K562 (cell line): Measurements from ENCODE around the gene VSIG4. TPM values are rescaled to one million over a fixed set of nuclear protein-coding genes. Genes with fewer than 3 reads are reported as not detected.

Experiments
- ELK3 ChIP-seq: fragments of 450-650 bp; formaldehyde crosslinking; IDR thresholded peaks from 2 replicates; pipeline ENCODE4 v1.4.0; 2020; ENCODE audit warnings: mild to moderate bottlenecking
- NCOR1 ChIP-seq: fragments of 450-650 bp; IDR thresholded peaks from 2 replicates; pipeline ENCODE4 v1.6.1; 2016; ENCODE audit warnings: mild to moderate bottlenecking, moderate library complexity
- POLR2G ChIP-seq: fragments of 200-400 bp; formaldehyde crosslinking; IDR thresholded peaks from 2 replicates; pipeline ENCODE4 v1.6.1; 2017; ENCODE audit warnings: low read depth, mild to moderate bottlenecking, antibody characterized with exemption, low read length, moderate library complexity
- REST ChIP-seq, 2 experiments: fragments of 450-650 bp; formaldehyde crosslinking in 1 of 2; IDR thresholded peaks; 2 replicates each; pipeline versions ENCODE4 v1.4.0 to v1.6.1; 2014 to 2020; ENCODE audit warnings: mild to moderate bottlenecking in 2 of 2, borderline replicate concordance in 1 of 2, low read depth in 1 of 2
- SLC30A9 ChIP-seq: fragments of 250-450 bp; sonication (Bioruptor Pico); IDR thresholded peaks from 2 replicates; pipeline ENCODE4 v1.8.0; 2022; ENCODE audit warnings: mild to moderate bottlenecking, moderate library complexity
- TAF1 ChIP-seq: IDR thresholded peaks from 2 replicates; pipeline ENCODE4 v1.6.1; 2011; ENCODE audit warnings: mild to moderate bottlenecking, low read length, moderate library complexity; ENCODE audit not compliant: insufficient read depth, control insufficient read depth, severe bottlenecking; ENCODE audit errors: extremely low read depth
- ZBED1 ChIP-seq: IDR thresholded peaks from 2 replicates; pipeline ENCODE4 v1.6.1; 2014
- polyA plus RNA-seq, 8 experiments: library from polyadenylated mRNA; depleted of rRNA in 4 of 8; stranded (reverse) in 5 of 8; unstranded in 3 of 8; fragments of >200 nt; fragmentation: Nextera tagmentation in 2 of 8; fragmentation: Illumina TruSeq in 1 of 8; extraction: Ambion mirVana in 2 of 8; extraction: Trizol in 1 of 8; gene quantifications; 2 replicates each; pipeline versions ENCODE4 v1.2.1 to v1.2.3, GENCODE V29; 2011 to 2014; ENCODE audit warnings: inconsistent platforms in 1 of 8, missing spikeins in 1 of 8
- total RNA-seq, 7 experiments: library from RNA; depleted of rRNA in 6 of 7; stranded (reverse); fragments of >200 nt in 6 of 7; fragmentation: Illumina TruSeq in 2 of 7; extraction: Trizol in 2 of 7; gene quantifications; 2 replicates each; pipeline versions ENCODE4 v1.2.1 to v1.2.3, GENCODE V29; 2011 to 2021; ENCODE audit warnings: low replicate concordance in 1 of 7
- TF ChIP-seq, protein P1 (sequence below): sonication (generic); formaldehyde crosslinking; IDR thresholded peaks from 2 replicates; pipeline ENCODE4 v1.8.0; 2023; ENCODE audit warnings: mild to moderate bottlenecking, missing genetic modification reagents
- TF ChIP-seq, protein P2 (sequence below): fragments of 150-350 bp; IDR thresholded peaks from 2 replicates; pipeline ENCODE4 v1.6.1; 2014; ENCODE audit warnings: low read depth, mild to moderate bottlenecking, low read length, borderline replicate concordance

The VSIG4 gene
- total and polyA plus RNA-seq, 9 of the 15 experiments (the other 6 are each of a cell fraction or from before 2014, with no cell fraction given) = 0.22 to 1.6 (median 0.46) TPM; not detected in 1

GRCh38 chrX:66015152-66015831, 24.6 kb downstream of the VSIG4 start (continued):
- TF ChIP-seq POLR2G (peak; percentile 45), SLC30A9 (CRISPR knock-in tag) (no peak), REST (IDR thresholded peaks at IDR 0.05; ENCODE audit: borderline replicate concordance) (peak; percentile 15; the same call in 1 of the 2 replicates), REST (CRISPR knock-in tag; IDR thresholded peaks at IDR 0.05; ENCODE audit: low read depth) (no peak), TAF1 (peak; percentile 85), NCOR1 (peak; percentile 81), ELK3 (CRISPR knock-in tag) (no peak), ZBED1 (0 out of 2 replicates have a peak, but pooled peaks have one; percentile 66)
- TF ChIP-seq, protein P1, sequence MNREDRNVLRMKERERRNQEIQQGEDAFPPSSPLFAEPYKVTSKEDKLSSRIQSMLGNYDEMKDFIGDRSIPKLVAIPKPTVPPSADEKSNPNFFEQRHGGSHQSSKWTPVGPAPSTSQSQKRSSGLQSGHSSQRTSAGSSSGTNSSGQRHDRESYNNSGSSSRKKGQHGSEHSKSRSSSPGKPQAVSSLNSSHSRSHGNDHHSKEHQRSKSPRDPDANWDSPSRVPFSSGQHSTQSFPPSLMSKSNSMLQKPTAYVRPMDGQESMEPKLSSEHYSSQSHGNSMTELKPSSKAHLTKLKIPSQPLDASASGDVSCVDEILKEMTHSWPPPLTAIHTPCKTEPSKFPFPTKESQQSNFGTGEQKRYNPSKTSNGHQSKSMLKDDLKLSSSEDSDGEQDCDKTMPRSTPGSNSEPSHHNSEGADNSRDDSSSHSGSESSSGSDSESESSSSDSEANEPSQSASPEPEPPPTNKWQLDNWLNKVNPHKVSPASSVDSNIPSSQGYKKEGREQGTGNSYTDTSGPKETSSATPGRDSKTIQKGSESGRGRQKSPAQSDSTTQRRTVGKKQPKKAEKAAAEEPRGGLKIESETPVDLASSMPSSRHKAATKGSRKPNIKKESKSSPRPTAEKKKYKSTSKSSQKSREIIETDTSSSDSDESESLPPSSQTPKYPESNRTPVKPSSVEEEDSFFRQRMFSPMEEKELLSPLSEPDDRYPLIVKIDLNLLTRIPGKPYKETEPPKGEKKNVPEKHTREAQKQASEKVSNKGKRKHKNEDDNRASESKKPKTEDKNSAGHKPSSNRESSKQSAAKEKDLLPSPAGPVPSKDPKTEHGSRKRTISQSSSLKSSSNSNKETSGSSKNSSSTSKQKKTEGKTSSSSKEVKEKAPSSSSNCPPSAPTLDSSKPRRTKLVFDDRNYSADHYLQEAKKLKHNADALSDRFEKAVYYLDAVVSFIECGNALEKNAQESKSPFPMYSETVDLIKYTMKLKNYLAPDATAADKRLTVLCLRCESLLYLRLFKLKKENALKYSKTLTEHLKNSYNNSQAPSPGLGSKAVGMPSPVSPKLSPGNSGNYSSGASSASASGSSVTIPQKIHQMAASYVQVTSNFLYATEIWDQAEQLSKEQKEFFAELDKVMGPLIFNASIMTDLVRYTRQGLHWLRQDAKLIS (CRISPR knock-in tag) = peak; percentile 84
- TF ChIP-seq, protein P2, sequence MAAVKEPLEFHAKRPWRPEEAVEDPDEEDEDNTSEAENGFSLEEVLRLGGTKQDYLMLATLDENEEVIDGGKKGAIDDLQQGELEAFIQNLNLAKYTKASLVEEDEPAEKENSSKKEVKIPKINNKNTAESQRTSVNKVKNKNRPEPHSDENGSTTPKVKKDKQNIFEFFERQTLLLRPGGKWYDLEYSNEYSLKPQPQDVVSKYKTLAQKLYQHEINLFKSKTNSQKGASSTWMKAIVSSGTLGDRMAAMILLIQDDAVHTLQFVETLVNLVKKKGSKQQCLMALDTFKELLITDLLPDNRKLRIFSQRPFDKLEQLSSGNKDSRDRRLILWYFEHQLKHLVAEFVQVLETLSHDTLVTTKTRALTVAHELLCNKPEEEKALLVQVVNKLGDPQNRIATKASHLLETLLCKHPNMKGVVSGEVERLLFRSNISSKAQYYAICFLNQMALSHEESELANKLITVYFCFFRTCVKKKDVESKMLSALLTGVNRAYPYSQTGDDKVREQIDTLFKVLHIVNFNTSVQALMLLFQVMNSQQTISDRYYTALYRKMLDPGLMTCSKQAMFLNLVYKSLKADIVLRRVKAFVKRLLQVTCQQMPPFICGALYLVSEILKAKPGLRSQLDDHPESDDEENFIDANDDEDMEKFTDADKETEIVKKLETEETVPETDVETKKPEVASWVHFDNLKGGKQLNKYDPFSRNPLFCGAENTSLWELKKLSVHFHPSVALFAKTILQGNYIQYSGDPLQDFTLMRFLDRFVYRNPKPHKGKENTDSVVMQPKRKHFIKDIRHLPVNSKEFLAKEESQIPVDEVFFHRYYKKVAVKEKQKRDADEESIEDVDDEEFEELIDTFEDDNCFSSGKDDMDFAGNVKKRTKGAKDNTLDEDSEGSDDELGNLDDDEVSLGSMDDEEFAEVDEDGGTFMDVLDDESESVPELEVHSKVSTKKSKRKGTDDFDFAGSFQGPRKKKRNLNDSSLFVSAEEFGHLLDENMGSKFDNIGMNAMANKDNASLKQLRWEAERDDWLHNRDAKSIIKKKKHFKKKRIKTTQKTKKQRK = no peak
